GM19099 (cell line): ENCODE data around the gene RRM1.

Source experiments
- POLR2A ChIP-seq: IDR thresholded peaks from 3 replicates; pipeline ENCODE4 v1.6.1; 2011; ENCODE audit warnings: low read depth; ENCODE audit not compliant: insufficient read length; ENCODE audit errors: extremely low read depth

The RRM1 gene

DNA sequence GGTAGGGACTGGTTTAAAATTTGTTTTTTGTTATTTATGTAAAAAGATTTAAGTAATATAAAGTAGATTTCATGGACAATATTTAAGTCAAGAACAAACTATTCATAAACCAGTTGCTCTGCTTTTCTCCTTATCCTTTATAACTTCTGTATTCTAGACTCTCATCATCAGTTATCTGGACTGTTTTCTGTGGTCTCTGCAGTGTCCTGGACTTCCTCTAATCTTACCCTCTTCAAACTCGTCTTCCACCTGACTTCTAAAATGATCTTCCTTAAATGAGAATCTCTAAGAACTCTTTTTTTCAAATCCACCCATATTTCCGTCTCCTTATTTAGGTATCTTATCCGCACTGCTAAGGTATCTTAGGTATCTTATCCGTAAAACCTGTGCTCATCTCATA is 8.1 kb downstream of the RRM1 start:
- TF ChIP-seq POLR2A, result no peak

DNA sequence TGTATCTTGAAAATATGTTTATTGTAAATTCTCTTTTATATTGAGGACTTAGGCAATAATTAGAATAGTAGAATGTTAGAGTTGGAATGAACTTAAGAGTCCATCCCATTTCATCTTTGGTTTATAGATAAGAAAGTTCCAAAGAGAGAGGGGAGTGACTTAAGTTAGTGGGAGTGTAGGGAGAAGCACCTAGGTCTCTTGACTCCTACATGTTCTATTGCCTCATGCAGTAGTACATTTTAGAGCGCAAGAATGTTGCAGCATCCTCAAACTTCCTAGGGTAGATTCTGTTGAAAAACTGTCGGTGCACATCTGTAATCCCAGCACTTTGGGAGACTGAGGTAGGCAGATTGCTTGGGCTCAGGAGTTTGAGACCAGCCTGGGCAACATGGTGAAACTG is 8.7 kb downstream of the RRM1 start:
- TF ChIP-seq POLR2A, result no peak

DNA sequence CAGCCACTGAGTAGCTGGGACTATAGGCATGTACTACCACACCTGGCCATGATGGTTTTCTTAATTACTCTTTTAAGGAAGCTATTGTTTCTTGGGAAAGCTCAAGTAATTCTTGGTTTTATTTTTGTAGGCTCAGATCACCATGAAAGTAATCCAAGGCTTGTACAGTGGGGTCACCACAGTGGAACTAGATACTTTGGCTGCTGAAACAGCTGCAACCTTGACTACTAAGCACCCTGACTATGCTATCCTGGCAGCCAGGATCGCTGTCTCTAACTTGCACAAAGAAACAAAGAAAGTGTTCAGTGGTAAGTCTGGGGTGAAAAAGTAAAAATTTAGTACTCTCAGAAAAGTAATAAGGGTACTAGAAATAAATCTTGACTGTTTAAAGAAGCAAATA is 11.3 kb downstream of the RRM1 start:
- no peak for TF ChIP-seq POLR2A

DNA sequence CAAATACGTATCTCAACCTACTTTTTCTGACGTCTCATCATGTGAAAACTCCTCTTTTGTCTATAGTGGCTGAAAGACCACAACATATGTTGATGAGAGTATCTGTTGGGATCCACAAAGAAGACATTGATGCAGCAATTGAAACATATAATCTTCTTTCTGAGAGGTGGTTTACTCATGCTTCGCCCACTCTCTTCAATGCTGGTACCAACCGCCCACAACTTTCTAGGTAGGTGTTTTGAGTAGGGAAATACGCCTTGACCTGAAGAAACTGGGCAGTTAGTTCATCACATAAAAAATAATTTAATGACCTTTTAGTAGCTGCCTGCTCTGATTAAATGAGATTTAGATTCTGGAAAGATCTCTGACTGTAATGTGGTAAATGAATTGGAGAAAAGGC is 17.2 kb downstream of the RRM1 start:
- TF ChIP-seq POLR2A, result no peak

DNA sequence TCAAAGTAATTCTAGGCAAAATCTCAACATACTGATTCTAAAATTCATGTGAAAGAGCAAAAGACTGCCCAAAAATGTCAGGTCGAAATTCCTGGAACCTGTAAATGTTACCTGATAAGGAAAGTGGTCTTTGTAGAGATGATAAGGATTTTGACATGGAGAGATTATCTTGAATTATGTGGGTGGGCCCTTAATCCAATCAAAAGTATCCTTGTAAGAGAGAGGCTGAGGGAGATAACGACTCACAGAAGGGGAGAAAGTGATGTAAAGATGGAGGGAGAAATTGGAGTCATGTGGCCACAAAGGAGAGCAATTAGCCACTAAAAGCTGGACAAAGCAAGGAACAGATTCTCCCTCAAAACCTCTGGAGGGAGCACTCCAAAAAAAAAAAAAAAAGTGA is 20.5 kb downstream of the RRM1 start:
- no peak for TF ChIP-seq POLR2A

DNA sequence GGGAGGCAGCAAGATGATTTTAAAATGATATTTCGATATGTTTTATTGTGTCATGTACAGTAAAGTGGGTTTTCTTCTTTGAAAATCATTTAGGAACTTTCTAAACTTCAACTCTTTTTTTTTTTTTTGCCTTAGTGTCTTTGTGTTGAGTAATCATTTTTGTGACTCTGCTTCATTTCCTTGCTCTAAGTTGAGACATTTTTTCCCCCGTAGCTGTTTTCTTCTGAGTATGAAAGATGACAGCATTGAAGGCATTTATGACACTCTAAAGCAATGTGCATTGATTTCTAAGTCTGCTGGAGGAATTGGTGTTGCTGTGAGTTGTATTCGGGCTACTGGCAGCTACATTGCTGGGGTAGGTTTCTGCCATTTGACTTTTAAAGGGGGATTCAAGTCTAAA is 23.5 kb downstream of the RRM1 start:
- TF ChIP-seq POLR2A, result no peak

DNA sequence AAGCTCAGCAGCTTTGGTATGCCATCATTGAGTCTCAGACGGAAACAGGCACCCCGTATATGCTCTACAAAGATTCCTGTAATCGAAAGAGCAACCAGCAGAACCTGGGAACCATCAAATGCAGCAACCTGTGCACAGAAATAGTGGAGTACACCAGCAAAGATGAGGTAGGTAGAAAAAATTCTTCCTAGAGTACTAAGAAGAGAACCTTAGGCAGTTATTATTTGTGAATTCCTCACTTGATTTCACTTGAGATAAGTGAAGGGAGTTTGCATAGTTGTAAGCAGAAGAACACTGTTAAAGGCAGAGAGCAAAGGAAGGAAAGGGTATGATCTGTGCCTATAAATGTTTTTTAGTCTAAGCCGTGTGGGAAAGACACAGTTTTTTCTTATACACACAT is 28.6 kb downstream of the RRM1 start:
- TF ChIP-seq POLR2A, result no peak

DNA sequence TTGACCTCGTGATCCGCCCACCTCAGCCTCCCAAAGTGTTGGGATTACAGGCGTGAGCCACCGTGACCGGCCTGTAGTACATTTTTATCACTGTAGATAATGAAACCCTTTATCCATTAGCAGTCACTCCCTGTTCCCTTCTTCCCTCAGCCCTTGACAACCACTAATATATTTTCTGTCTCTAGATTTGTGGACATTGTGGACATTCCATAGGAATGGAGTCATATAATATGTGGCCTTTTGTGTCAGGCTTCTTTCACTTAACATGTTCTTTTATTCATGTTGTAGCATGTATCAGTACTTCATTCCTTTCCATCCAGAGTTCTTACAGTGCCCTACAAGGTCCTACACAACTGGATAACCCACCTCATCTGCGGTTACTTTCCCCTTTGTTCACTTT is 30.5 kb downstream of the RRM1 start:
- no peak for TF ChIP-seq POLR2A

DNA sequence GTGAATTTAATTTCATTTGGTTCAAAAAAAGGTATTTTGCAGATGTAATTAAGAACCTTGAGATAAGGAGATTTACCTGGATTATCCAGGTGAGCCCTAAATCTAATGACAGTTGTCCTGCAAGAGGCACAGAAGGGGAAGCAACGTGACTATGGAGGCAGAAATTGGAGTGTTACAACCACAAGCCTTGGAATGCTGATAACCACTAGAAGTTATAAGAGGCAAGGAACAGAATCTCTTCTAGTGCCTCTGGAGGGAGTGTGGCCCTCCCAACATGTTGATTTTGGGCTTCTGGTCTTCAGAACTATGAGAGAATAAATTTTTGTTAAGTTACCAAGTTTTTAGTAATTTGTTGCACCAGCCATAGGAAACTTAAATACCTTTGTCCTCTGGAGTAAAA is 32.8 kb downstream of the RRM1 start:
- TF ChIP-seq POLR2A, result no peak

DNA sequence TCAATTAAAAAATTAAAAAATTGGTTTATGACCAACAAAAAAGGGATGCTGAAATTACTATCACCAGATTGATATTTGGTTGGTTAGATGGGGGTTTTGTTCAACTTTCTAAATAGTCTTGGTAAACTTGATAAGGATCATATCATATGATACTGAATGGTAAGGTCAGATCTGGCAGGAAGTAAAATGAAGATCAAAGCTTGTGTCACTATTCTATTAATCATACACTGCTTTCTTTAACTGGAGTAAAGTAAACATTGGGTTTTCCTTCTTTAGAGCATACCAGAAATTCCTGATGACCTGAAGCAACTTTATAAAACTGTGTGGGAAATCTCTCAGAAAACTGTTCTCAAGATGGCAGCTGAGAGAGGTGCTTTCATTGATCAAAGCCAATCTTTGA is 40.2 kb downstream of the RRM1 start:
- TF ChIP-seq POLR2A, result no peak

DNA sequence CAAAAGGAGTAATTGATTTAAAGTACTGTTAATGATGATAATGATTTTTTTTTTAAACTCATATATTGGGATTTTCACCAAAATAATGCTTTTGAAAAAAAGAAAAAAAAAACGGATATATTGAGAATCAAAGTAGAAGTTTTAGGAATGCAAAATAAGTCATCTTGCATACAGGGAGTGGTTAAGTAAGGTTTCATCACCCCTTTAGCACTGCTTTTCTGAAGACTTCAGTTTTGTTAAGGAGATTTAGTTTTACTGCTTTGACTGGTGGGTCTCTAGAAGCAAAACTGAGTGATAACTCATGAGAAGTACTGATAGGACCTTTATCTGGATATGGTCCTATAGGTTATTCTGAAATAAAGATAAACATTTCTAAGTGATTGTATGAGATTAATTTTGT is 43.9 kb downstream of the RRM1 start:
- TF ChIP-seq POLR2A, result no peak

DNA sequence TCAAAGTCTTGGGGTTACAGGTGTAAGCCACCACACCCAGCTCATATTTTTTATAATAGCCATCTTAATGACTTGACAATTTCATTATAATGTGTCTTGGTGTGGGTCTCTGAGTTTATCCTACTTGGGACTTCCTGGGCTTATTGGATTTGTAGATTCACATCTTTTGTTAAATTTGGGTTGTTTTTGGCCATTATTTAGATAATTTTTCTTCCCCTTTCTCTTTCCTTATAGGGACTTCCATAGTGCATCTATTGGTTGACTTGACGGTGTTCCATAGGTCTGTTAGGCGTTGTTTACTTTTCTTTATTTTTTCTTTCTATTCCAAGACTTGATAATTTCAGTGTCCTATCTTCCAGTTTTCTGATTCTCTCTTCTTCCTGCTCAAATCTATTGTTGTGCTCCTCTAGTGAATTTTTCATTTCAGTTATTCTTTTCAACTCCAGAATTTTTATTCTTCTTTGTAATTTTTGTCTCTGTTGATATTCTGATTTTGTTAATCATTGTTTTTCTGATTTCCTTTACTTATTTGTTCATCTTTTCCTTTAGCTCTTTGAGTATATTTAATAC is 45.6 kb downstream of the RRM1 start:
- TF ChIP-seq POLR2A, result no peak

DNA sequence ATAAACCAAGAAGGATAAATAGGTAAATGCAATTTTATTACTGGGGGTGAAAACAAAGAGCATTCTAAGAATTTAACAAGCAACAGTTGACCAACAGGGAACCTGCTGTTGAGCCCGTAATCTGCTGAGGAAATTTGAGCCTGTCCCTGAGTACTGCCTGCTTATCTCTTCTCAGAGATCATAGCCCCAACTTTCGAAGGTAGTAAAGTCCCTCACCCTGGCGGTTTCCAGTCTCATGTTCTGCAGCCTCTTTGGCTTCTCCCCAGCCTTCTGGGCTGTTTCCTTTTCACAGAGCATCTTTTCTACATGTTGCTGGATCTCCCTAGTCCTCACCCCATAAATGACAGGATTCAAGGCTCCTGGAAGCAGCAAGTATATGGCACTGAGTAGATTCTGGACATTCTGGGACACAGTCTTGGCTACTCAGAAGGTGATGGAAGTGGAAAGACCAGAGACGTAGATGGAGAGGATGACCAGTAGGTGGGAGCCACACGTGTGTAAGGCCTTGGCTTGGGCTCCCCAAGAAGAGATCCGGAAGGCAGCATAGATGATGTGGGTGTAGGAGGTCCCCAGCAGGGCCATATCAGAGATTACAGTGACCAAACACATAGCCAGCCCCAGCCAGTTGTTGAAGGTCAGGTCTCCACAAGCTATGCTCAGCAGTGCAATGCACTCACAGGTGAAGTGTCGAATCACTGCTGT is 51.6 kb downstream of the RRM1 start:
- TF ChIP-seq POLR2A, result no peak

DNA sequence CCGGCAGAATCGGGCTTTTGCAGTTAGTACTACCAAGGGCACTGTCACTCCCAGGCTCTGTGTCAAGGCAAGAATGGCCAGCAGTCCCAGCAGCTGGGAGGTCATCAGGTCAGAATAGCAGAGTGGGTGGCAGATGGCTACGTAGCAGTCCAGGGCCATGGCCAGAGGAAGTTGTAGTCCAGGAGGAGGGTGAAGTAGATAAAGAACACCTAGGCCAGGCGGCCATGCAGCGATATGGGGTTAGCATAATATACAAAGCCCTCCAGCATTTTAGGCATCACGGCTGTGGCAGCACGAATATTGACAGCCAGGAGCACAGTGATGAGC is 52.1 kb downstream of the RRM1 start:
- no peak for TF ChIP-seq POLR2A

DNA sequence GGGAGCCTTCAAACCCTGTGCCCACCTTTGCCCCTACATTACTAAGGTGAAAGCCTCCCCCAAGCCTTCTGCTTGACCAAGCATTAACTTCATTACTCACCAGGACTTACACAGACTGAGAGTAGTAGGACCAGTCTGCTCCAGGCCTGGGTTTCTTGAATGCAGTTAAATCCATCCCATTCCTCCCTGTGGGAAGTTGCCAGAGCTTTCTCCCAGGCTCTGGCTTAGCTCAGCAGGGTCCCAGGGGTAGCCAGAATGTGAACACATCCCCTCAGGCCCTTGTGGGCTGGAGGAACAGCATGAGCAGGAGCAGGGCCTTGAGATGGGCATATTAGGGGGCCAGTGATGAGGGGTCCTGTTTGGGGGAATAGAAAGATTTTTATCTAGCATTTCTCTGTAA is 59.9 kb downstream of the RRM1 start:
- no peak for TF ChIP-seq POLR2A

DNA sequence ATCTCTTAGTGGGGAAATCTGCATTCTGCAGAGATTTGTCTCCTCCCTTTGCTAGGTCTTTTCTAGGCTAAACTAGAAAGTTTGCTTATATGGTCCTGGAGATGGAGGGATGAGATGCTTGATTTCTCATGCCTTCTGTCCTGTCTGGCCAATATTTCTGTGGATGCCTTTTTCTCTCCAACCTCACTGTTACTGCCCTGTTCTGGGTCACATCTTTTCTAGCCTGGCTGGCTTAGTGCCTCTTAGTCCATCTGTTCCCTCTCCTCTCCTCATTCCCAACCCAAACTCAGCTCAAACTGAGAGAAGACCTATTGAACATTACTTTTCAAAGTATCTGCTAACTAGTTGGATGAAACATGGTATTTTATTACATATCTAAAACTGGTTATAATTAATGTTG is 62.0 kb downstream of the RRM1 start:
- TF ChIP-seq POLR2A, result no peak

DNA sequence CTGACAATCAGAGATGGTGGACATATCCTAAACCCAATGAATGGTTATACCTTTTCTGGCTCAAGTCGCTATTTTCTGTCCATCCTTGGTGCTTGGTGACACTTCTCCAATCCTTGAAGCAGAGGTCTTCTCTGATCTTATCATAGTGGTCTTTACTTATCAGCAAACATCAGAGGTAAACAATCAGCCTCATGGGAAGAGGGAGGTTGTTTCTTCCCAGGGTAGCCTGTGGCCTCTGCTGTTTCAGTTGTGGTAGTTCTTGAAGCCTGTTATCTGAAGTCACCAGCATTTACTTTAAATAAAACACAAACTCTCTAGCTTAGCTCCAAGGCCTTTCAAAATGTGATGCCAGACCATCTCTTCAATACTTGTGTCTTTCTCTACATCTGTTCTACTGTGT is 66.7 kb downstream of the RRM1 start:
- TF ChIP-seq POLR2A, result no peak
